BLaER1 (cell line): ENCODE data around the gene NEURL1B.
"Not testable (repeated sequence)": the region's sequence is repeated elsewhere in the genome, so short reads cannot be mapped to it uniquely, and the experiment has no call there.

ENCODE experiments used
- H3K27ac ChIP-seq: shearing (Covaris generic); formaldehyde crosslinking; 2 replicates; pipeline ENCODE4 v1.8.1; 2022
- H3K27me3 ChIP-seq: shearing (Covaris generic); formaldehyde crosslinking; 2 replicates; pipeline ENCODE4 v1.8.1; 2022
- H3K36me3 ChIP-seq: shearing (Covaris generic); formaldehyde crosslinking; 2 replicates; pipeline ENCODE4 v1.8.1; 2022
- H3K4me1 ChIP-seq: shearing (Covaris generic); formaldehyde crosslinking; 2 replicates; pipeline ENCODE4 v1.8.1; 2022
- H3K4me2 ChIP-seq: shearing (Covaris generic); formaldehyde crosslinking; 2 replicates; pipeline ENCODE4 v1.8.1; 2022
- H3K4me3 ChIP-seq: shearing (Covaris generic); formaldehyde crosslinking; 2 replicates; pipeline ENCODE4 v1.8.1; 2022
- H3K9ac ChIP-seq: shearing (Covaris generic); formaldehyde crosslinking; 2 replicates; pipeline ENCODE4 v1.8.1; 2022
- H3K9me3 ChIP-seq: shearing (Covaris generic); formaldehyde crosslinking; 2 replicates; pipeline ENCODE4 v1.8.1; 2022
- H4K20me1 ChIP-seq: shearing (Covaris generic); formaldehyde crosslinking; 2 replicates; pipeline ENCODE4 v1.8.1; 2022
- Cebpa-rat ChIP-seq: shearing (Covaris generic); IDR thresholded peaks from 2 replicates; pipeline ENCODE4 v1.8.1; 2022

The NEURL1B gene

GRCh38 chr5:172597755-172598155 lies 43.3 kb upstream of the NEURL1B start:
- H3K27me3 ChIP-seq, result no peaks in the 10 kb centered on the region

GRCh38 chr5:172598251-172599203 lies 42.5 kb upstream of the NEURL1B start:
- no peak overlapping the region for H3K27ac ChIP-seq
- no peak for TF ChIP-seq Cebpa-rat

More at GRCh38 chr5:172597755-172598155, 43.3 kb upstream of the NEURL1B start:
- H3K4me1 ChIP-seq, result peaks cover 12% of the 10 kb centered on the region
- H3K27ac ChIP-seq, result no peak overlapping the region
- H4K20me1 ChIP-seq, result no peaks in the 10 kb centered on the region
- H3K9ac ChIP-seq, result no peak overlapping the region
- no peaks in the 10 kb centered on the region for H3K36me3 ChIP-seq
- no peak overlapping the region for H3K4me2 ChIP-seq
- H3K9me3 ChIP-seq, result no peaks in the 10 kb centered on the region
- TF ChIP-seq Cebpa-rat, result no peak
- no peak overlapping the region for H3K4me3 ChIP-seq

GRCh38 chr5:172599204-172599567 lies 41.9 kb upstream of the NEURL1B start:
- no peak overlapping the region for H3K4me3 ChIP-seq
- peak overlapping the region; percentile 30; the same call in 1 of the 2 replicates for H3K4me2 ChIP-seq
- H4K20me1 ChIP-seq, result no peaks in the 10 kb centered on the region
- peaks cover 12% of the 10 kb centered on the region for H3K4me1 ChIP-seq
- TF ChIP-seq Cebpa-rat, result no peak
- H3K27me3 ChIP-seq, result no peaks in the 10 kb centered on the region
- H3K27ac ChIP-seq, result no peak overlapping the region
- H3K36me3 ChIP-seq, result no peaks in the 10 kb centered on the region
- no peak overlapping the region for H3K9ac ChIP-seq
- no peaks in the 10 kb centered on the region for H3K9me3 ChIP-seq

More at GRCh38 chr5:172598251-172599203, 42.5 kb upstream of the NEURL1B start:
- peaks cover 12% of the 10 kb centered on the region for H3K4me1 ChIP-seq
- no peaks in the 10 kb centered on the region for H3K36me3 ChIP-seq
- no peak overlapping the region for H3K9ac ChIP-seq
- H3K4me3 ChIP-seq, result no peak overlapping the region
- no peaks in the 10 kb centered on the region for H4K20me1 ChIP-seq
- H3K9me3 ChIP-seq, result no peaks in the 10 kb centered on the region
- peak overlapping the region; percentile 30; the same call in 1 of the 2 replicates for H3K4me2 ChIP-seq
- no peaks in the 10 kb centered on the region for H3K27me3 ChIP-seq

GRCh38 chr5:172600571-172600970 lies 40.5 kb upstream of the NEURL1B start:
- TF ChIP-seq Cebpa-rat, result no peak
- Histone ChIP-seq H3K27me3 (no peaks in the 10 kb centered on the region), H3K4me1 (peaks cover 12% of the 10 kb centered on the region), H3K27ac (no peak overlapping the region), H3K9me3 (no peaks in the 10 kb centered on the region), H3K4me3 (no peak overlapping the region), H4K20me1 (no peaks in the 10 kb centered on the region), H3K9ac (no peak overlapping the region), H3K4me2 (no peak overlapping the region), H3K36me3 (no peaks in the 10 kb centered on the region)

GRCh38 chr5:172601576-172601975 lies 39.5 kb upstream of the NEURL1B start:
- not testable (repeated sequence) for H3K9ac ChIP-seq, H3K36me3 ChIP-seq, H3K27ac ChIP-seq, H3K27me3 ChIP-seq, H3K9me3 ChIP-seq, H3K4me2 ChIP-seq, H4K20me1 ChIP-seq, H3K4me3 ChIP-seq
- H3K4me1 ChIP-seq, result peaks cover 12% of the 10 kb centered on the region

- Histone ChIP-seq H3K9me3 (peaks cover 8% of the 10 kb centered on the region; the same call in 1 of the 2 replicates), H3K27ac (no peak overlapping the region), H3K9ac (no peak overlapping the region), H3K4me2 (no peak overlapping the region), H3K4me1 (peaks cover 12% of the 10 kb centered on the region), H3K36me3 (no peaks in the 10 kb centered on the region), H3K4me3 (no peak overlapping the region), H3K27me3 (no peaks in the 10 kb centered on the region), H4K20me1 (no peaks in the 10 kb centered on the region)
- no peak for TF ChIP-seq Cebpa-rat
These were observed 38.3 kb upstream of the NEURL1B start for GRCh38 chr5:172602783-172603231.

- H4K20me1 ChIP-seq, result no peaks in the 10 kb centered on the region
- peaks cover 8% of the 10 kb centered on the region; the same call in 1 of the 2 replicates for H3K9me3 ChIP-seq
- H3K4me2 ChIP-seq, result no peak overlapping the region
- H3K27ac ChIP-seq, result no peak overlapping the region
- H3K4me1 ChIP-seq, result peaks cover 9% of the 10 kb centered on the region
- H3K36me3 ChIP-seq, result no peaks in the 10 kb centered on the region
- TF ChIP-seq Cebpa-rat, result no peak
- H3K4me3 ChIP-seq, result no peak overlapping the region
- H3K9ac ChIP-seq, result no peak overlapping the region
- H3K27me3 ChIP-seq, result no peaks in the 10 kb centered on the region
These were observed 37.7 kb upstream of the NEURL1B start for GRCh38 chr5:172603251-172603806.

- Histone ChIP-seq H3K27ac (no peak overlapping the region), H3K27me3 (no peaks in the 10 kb centered on the region), H3K9me3 (peaks cover 8% of the 10 kb centered on the region; the same call in 1 of the 2 replicates), H3K36me3 (no peaks in the 10 kb centered on the region), H4K20me1 (no peaks in the 10 kb centered on the region), H3K4me3 (no peak overlapping the region), H3K4me1 (no peaks in the 10 kb centered on the region), H3K9ac (no peak overlapping the region), H3K4me2 (no peak overlapping the region)
- TF ChIP-seq Cebpa-rat, result no peak
These were observed 35.6 kb upstream of the NEURL1B start for GRCh38 chr5:172605466-172605865.

GRCh38 chr5:172606156-172606785 lies 34.8 kb upstream of the NEURL1B start:
- no peak for TF ChIP-seq Cebpa-rat
- no peaks in the 10 kb centered on the region for H3K36me3 ChIP-seq
- no peak overlapping the region for H3K4me2 ChIP-seq
- H3K9me3 ChIP-seq, result peaks cover 8% of the 10 kb centered on the region; the same call in 1 of the 2 replicates
- H3K27me3 ChIP-seq, result no peaks in the 10 kb centered on the region
- no peak overlapping the region for H3K27ac ChIP-seq
- no peaks in the 10 kb centered on the region for H3K4me1 ChIP-seq
- no peaks in the 10 kb centered on the region for H4K20me1 ChIP-seq
- no peak overlapping the region for H3K9ac ChIP-seq
- no peak overlapping the region for H3K4me3 ChIP-seq
